ENCODE results near the gene PROC.

- TF ChIP-seq CTCF (IDR thresholded peaks at IDR 0.05; ENCODE audit: borderline replicate concordance, extremely low read depth, low read length, poor library complexity, severe bottlenecking) (no peak), EZH2 (IDR thresholded peaks at IDR 0.05; ENCODE audit: borderline replicate concordance, low read depth, low read length, severe bottlenecking) (no peak)
These were observed 19.8 kb downstream of the PROC start for GRCh38 chr2:127437781-127438726.

Measured in DND-41 (cell line).